ENCODE data around the gene ADGRA1. TPM values are rescaled to one million over a fixed set of nuclear protein-coding genes. Genes with fewer than 3 reads are reported as not detected.

The ADGRA1 gene
- total and polyA plus RNA-seq, 3 experiments from 2014 or later = not detected

- H3K9me3 Mint-ChIP-seq = no peaks in the 10 kb centered on the region
- H3K4me3 ChIP-seq (ENCODE audit: low read length) = no peak overlapping the region
- POLR2A ChIA-PET = no interaction called here
- peak overlapping the region in 1 of 8 donors; percentile 43 for H3K27ac Mint-ChIP-seq
- H3K27me3 Mint-ChIP-seq = no peaks in the 10 kb centered on the region
- H3K36me3 ChIP-seq (ENCODE audit: insufficient read depth, low read length) = no peaks in the 10 kb centered on the region
- CTCF ChIA-PET = no interaction called here
- H3K27me3 ChIP-seq (ENCODE audit: insufficient read depth, low read length, poor library complexity, severe bottlenecking) = no peaks in the 10 kb centered on the region
- no peaks in the 10 kb centered on the region for H3K4me1 Mint-ChIP-seq
- no peaks in the 10 kb centered on the region for H3K4me1 ChIP-seq (ENCODE audit: insufficient read depth, low read length)
- peak in 1 of 5 donors; percentile 37 for DNase-seq
- no peak overlapping the region for H3K4me3 Mint-ChIP-seq
- H3K36me3 Mint-ChIP-seq = no peaks in the 10 kb centered on the region
- H3K27ac ChIP-seq (ENCODE audit: low read depth, low read length) = no peak overlapping the region
- H3K9me3 ChIP-seq (ENCODE audit: low read length) = no peaks in the 10 kb centered on the region
Observed at GRCh38 chr10:133180192-133180964, 92.7 kb downstream of the ADGRA1 start.

GRCh38 chr10:133180965-133181639 is 93.4 kb downstream of the ADGRA1 start:
- H3K4me1 Mint-ChIP-seq = no peaks in the 10 kb centered on the region
- no peaks in the 10 kb centered on the region for H3K9me3 ChIP-seq (ENCODE audit: low read length)
- peak in 1 of 5 donors; percentile 41 for DNase-seq
- no peaks in the 10 kb centered on the region for H3K27me3 Mint-ChIP-seq
- ChIA-PET POLR2A (no interaction called here), CTCF (no interaction called here)
- no peak overlapping the region for H3K27ac ChIP-seq (ENCODE audit: low read depth, low read length)
- H3K36me3 Mint-ChIP-seq = no peaks in the 10 kb centered on the region
- H3K4me3 Mint-ChIP-seq = no peak overlapping the region
- no peaks in the 10 kb centered on the region for H3K27me3 ChIP-seq (ENCODE audit: insufficient read depth, low read length, poor library complexity, severe bottlenecking)
- H3K4me1 ChIP-seq (ENCODE audit: insufficient read depth, low read length) = no peaks in the 10 kb centered on the region
- H3K4me3 ChIP-seq (ENCODE audit: low read length) = no peak overlapping the region
- H3K9me3 Mint-ChIP-seq = no peaks in the 10 kb centered on the region
- H3K36me3 ChIP-seq (ENCODE audit: insufficient read depth, low read length) = no peaks in the 10 kb centered on the region
- H3K27ac Mint-ChIP-seq = no peak overlapping the region

Other genes starting within 250 kb of the ADGRA1 start
- gene CFAP46, start 145.4 kb upstream of the ADGRA1 start, total RNA-seq = under 1 TPM in 1 of 2 experiments, not detected in 1; 0.09 TPM
- gene CFAP46, start 145.4 kb upstream of the ADGRA1 start, polyA plus RNA-seq = not detected
- gene KNDC1, start 72.3 kb downstream of the ADGRA1 start, total RNA-seq = not detected
- 0.05 TPM for gene KNDC1, start 72.3 kb downstream of the ADGRA1 start, polyA plus RNA-seq
- not detected for gene UTF1, start 142.3 kb downstream of the ADGRA1 start, total RNA-seq
- gene UTF1, start 142.3 kb downstream of the ADGRA1 start, polyA plus RNA-seq = not detected
- gene VENTX, start 149.9 kb downstream of the ADGRA1 start, total RNA-seq = not detected
- gene VENTX, start 149.9 kb downstream of the ADGRA1 start, polyA plus RNA-seq = not detected
- 10 to 100 TPM; 67.0 to 70.0 TPM for gene ADAM8, start 188.9 kb downstream of the ADGRA1 start, total RNA-seq
- gene ADAM8, start 188.9 kb downstream of the ADGRA1 start, polyA plus RNA-seq = 74.9 TPM
- gene TUBGCP2, start 220.9 kb downstream of the ADGRA1 start, total RNA-seq = 10 to 100 TPM; 67.9 to 68.1 TPM
- 39.9 TPM for gene TUBGCP2, start 220.9 kb downstream of the ADGRA1 start, polyA plus RNA-seq
- 10 to 100 TPM; 82.2 to 83.2 TPM for gene ZNF511, start 221.0 kb downstream of the ADGRA1 start, total RNA-seq
- gene ZNF511, start 221.0 kb downstream of the ADGRA1 start, polyA plus RNA-seq = 90.8 TPM
- gene CALY, start 249.0 kb downstream of the ADGRA1 start, total RNA-seq = 1 to 10 TPM in 1 of 2 experiments, under 1 TPM in 1; 0.92 to 1.3 TPM
- gene CALY, start 249.0 kb downstream of the ADGRA1 start, polyA plus RNA-seq = 0.83 TPM